Islet precursor cell (in vitro differentiated cells): Measurements from ENCODE around the gene SLC12A3.

Source experiments
- DNase-seq: peaks from one replicate; pipeline ENCODE4 v3.0.0-alpha.2; 2018

Gene SLC12A3, protein sequence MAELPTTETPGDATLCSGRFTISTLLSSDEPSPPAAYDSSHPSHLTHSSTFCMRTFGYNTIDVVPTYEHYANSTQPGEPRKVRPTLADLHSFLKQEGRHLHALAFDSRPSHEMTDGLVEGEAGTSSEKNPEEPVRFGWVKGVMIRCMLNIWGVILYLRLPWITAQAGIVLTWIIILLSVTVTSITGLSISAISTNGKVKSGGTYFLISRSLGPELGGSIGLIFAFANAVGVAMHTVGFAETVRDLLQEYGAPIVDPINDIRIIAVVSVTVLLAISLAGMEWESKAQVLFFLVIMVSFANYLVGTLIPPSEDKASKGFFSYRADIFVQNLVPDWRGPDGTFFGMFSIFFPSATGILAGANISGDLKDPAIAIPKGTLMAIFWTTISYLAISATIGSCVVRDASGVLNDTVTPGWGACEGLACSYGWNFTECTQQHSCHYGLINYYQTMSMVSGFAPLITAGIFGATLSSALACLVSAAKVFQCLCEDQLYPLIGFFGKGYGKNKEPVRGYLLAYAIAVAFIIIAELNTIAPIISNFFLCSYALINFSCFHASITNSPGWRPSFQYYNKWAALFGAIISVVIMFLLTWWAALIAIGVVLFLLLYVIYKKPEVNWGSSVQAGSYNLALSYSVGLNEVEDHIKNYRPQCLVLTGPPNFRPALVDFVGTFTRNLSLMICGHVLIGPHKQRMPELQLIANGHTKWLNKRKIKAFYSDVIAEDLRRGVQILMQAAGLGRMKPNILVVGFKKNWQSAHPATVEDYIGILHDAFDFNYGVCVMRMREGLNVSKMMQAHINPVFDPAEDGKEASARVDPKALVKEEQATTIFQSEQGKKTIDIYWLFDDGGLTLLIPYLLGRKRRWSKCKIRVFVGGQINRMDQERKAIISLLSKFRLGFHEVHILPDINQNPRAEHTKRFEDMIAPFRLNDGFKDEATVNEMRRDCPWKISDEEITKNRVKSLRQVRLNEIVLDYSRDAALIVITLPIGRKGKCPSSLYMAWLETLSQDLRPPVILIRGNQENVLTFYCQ

DNA sequence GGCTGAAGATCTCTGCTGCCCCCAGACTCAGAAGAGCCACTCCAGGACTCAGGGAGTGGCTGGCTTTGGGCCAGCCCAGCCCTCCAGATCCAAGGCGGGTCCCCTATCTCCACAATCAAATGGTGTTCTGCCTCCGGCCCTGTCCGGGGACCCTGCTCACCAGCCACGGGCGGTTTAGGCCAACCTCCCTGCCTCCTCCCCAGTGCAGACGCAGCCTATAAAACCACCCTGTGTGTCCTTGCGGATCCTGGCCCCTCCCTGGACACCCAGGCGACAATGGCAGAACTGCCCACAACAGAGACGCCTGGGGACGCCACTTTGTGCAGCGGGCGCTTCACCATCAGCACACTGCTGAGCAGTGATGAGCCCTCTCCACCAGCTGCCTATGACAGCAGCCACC lies at the start of gene SLC12A3:
Gene SLC12A3, plus strand, starts transcription at position 248 of the 400 bp plus-strand sequence. Its CDS starts 29 bp downstream, at position 277.
- DNase-seq: peak; percentile 65

DNA sequence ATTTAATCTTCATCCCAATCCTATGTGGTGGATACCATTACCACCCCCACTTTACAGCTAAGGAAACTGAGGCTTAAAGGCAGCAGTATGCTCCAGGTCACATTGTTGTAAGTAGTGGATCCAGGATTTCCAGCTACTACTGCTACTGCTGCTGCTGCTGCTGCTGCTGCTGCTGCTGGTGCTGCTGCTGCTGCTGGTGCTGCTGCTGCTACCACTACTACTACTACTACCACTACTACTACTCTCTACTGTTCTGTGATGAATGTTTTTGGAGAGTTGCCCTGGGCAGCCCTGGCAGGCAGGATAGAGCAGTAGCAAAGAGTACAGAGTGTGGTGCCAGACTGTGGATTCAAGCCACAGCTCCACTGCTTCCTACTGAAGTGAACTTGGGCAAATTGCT lies 49.3 kb upstream of the SLC12A3 start:
- DNase-seq: no peak

DNA sequence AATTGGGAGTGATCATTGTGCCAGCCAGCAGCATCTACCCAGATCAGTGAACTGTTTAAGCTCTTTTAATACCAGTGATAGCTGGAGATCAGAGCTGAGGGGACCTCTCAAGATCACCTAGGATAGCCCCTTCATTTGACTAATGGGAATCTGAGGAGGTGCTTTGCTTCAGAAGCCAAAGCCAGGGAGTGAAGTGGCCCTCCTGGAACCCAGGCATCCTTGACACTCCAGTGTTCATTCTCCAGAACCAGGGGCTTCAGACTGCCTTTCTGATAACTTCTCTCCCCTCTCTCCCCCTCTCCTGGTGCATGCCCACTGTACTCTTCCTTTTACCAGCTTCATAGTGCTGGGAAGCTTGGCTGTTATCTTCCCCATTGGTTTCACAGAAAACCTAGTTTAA lies 48.0 kb upstream of the SLC12A3 start:
- no peak for DNase-seq

DNA sequence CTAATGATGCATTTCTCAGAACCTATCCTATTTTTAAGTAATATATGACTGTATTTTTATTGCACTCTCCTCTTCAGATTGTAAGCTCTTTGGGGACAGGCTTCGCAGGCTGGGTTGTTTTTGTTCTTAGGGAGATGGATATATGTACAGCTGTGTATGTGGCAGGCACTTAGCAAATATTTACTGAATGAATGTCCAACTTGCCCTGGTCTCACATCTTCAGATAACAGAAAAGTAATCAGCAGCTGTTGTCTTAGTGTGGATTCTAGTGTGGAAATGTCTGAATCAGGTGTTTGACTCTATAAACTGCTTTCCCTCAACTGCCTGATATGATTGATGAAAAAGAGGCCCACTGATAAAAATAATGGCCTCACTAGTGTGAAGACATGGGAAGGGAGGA lies 47.1 kb upstream of the SLC12A3 start:
- DNase-seq: no peak

DNA sequence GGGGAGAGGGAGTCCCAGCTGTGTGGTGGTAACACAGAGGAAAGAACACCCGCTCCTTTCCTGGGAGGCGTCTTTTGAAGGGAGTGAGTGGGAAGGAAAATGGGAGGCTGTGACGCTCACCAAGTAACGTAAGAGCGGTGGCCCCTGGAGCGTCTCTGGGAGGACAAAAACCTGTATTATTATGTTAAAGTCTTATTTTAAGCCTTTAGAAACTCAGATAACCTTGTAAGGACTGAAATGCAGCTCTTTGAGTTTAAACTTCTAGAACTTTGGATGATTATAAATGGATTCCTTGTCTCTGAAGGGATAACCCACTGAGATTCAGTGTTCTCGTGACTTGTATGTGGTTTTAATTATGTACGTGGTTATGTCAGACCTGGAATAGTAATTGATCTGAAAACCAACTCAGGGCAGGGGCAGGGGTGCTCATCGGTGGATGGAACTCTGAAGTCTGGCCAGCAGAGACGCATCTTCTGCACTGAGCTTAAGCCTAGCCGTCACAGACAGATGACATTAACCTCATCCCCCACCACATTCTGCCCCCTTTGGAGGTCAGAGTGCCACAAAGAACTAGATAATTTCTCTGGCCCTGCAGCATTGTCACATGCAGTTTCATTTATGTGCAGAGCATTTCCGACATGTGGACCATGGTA lies 41.8 kb upstream of the SLC12A3 start:
- no peak for DNase-seq

DNA sequence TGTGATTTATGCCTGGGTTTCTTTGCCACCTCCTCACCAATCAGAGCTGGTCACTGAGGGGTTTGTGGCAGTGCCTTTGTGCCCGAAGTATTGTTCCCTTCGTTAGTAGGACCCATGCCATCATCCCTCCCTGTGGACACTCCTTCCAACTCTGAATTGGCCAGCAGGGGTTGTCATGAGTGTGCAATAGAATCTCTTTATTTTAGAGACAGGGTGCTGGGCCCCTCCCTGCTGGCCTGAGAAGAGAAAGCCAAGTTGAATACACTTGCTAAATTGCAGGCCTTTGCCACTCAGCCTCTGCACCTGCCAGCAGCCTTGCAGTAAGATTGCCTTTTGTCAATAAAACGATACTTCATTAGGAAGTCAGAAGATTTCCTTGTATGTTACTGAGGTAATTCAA lies 40.7 kb upstream of the SLC12A3 start:
- DNase-seq: no peak

DNA sequence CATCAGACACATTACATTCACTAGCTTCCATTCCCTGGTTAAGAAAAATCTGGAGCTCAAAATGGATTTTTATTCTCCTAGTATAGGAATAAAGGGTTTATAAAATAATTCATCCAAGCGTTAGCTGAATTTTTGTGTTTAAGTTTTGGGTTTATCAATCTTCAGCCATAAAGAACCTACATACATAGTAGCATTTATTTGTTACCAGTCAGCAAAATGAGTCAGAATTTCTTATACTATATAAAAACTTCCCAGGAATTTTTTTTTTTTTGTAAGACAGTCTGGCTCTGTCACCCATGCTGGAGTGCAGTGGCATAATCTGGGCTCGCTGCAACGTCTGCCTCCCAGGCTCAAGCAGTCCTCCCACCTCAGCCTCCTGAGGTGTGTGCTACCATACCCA lies 40.2 kb upstream of the SLC12A3 start:
- no peak for DNase-seq

DNA sequence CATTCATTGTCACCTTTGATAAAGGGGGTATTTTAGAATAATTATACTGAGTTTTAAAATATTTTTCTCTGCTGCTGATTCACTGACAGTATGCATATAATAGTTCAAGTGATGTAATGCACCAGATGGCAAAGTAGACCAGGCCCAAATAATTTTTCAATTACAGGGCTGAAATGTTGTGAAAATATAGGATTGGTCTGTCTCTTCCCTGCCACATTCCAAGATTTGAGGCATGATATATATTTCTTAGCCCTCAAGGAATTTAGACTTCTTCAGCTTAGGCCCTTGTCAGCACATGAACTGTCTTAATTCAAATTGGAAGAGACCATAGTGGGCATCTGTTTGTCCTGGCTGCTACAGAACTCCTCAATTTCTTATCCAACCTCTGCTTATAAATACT lies 39.2 kb upstream of the SLC12A3 start:
- DNase-seq: no peak

DNA sequence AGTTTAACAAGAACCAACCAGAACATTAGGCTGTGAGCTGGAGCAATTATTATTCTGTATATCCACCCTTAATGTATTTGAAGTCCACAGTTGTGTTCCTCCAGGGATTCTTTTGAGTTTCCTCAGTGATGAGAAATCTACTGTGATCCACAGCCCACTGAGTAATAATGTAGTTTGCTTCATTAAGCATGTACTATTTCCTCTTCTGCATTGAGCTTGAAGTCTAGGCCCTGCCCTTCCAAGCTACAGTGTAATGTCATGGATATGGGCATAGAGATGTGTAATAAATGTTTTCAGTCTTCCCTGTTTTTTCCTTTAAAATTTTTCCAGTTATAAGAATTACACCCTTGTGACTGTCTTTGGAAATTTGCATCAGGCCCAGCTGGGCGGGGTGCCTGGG lies 36.4 kb upstream of the SLC12A3 start:
- DNase-seq: no peak

DNA sequence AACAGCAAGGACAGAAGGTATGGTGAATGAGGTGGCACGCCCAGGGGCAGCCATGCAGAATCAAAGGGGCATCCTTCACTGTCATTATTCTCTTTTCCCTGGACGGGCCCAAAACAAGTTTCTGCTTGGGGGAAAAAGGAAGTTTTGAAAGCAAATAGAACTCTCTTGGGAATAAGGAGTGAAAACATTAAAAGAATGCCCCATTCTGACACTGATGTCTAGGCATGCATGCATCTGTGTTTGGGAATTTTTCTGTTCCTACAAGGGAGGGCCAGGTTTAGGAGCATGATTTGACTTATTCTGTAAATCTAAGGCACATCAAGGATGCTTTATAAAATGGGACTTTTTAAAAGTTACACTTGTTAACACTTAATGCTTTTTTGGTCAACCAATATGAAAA lies 34.3 kb upstream of the SLC12A3 start:
- no peak for DNase-seq

DNA sequence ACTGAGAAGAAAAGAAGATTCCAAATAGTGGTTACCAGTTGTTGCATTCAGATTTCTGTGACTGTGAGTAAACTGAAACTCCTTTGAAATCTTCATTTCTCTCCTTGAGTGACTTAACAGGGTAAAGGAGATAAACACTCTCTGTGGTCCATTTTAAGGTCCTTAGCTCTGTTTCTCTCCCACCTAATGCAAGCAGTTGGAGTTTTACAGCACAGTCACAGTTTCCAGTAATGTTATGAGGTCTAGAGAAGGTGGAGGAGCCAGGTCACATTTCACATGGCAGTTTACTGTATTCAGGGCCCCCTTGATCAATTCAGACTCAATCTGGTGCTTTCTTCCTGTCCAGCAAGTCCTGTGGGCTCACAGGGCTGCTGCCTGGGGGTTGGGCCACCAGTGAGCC lies 32.2 kb upstream of the SLC12A3 start:
- DNase-seq: no peak

DNA sequence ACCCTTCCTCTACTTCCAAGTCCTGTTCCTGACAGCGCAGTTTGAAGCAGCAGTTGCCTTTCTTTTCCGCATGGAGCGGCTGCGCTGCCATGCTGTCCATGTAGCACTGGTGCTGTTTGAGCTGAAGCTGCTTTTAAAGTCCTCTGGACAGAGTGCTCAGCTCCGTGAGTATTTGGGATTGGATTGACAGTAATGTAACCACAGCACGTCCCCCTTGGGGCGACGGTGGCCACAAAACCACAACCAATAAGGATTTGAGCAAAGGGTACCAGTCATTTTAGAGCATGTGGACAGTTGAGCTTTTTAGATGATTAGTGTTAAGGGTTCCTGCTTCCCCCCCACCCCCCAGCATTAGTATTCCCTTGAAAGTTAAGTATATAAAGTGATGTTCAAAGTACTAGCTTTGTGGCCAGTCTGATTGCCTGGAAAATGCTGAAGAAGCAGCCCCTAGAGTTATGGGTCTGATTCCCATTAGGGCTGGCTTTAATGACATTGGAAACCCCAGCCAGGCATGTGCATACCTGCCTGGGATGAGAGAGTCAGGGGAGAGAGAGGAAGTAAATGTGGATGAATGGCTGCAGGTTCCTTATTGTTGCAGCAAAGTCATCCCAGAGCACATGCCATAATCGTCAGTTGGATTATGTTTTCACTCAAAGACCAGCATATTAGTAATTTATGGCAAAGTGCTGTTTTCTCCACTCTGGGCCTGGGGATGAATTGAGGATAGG lies 31.6 kb upstream of the SLC12A3 start:
- no peak for DNase-seq

DNA sequence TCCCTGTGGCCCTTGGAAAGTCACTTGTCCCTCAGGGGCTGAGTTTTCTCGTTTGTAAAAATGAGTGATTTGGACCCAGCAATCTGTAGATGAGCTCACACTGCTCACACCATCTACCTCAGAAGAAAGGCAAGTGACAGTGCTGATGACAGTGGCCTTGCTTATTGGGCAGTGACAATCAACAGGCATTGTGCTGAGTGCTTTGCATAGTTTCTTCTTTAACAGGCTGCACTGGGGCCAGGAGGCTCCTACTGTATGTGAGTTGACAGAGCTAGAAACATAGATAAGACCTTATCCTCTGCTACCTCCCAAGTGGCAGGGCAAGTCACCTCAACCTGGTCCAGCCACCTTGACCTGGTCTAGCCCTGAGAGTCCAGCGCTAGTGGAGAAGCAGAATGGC lies 29.7 kb upstream of the SLC12A3 start:
- DNase-seq: no peak

DNA sequence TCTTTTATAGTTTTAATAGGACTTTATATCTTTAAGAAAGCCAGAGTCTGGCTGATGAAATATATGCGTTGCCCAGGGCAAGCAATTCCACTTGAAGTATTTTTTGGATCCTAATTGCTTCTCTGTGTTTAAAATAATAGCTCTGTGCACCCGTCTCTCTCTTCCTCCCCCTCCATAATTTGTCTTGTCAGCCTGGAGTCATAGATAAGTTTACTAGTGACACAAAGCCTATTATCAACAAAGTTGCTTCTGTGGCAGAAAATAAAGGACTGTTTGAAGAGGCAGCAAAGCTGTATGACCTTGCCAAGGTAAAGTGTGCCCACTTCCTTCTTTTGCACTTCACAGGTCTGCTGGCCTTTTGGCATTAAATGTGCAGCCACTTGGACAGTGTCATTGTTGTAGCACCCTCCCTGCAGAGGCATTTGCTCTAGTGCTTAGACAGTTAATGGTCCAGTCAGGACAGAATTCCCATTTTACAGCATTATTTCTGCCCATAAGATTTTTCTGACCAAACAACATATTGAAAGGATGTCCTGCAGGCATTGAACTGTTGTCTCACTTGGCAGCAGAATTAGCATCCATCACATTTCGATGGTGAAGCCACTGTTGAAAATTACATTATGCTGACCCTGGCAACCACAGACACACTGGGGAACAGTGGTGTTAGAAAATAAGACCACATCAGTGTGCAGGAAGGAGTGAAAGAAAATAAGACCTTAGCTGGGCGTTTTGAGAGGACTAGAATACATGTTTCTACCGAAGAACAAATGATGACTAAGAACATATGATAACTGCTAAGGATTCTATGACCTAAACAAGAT lies 28.4 kb upstream of the SLC12A3 start:
- no peak for DNase-seq

DNA sequence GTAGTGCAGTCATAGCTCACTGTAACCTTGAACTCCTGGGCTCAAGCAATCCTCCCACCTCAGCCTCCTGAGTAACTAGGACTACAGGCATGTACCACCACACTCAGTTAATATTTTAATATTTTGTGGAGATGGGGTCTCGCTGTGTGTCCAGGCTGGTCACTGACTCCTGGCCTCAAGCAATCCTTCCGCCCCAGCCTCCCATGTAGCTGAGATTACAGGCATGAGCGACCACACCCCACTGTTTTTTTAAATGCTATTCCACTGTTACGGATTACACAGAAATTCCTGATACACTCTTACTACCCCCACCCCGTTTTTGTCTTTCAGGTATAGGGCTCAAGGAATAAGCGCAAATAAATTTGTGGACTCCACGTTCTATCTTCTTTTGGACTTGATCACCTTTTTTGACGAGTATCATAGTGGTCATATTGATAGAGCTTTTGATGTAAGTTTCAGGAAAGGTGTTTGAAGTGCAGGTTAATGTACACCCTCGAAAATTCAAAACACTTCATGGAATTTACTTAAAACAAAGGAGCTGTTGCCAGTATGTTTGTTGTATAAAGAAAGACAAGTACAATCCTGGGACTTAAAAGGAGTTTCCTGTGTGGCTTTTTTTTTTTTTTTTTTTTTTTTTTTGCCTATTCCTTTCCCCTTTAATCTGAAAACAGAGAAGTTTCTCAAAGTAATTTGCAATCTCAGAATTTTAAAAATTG lies 26.2 kb upstream of the SLC12A3 start:
- DNase-seq: no peak

DNA sequence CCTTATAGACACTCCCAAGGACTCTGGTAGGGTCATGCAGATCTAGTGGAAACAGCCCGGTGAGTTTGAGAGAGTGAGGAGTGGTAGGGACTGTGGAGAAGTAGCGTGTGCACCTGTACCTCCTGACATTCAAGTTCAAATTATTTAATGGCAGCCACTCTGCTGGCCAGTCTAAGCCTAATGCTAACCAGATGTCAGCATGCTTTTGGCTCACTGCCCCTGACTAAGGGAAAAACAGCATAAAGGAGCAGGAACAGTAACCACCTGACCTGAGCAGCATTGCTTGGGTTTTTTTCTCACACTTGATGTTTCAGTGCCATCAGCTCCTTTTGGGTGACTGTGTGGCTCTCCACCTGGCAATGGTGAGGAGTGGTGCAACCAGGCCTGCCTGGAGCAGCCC lies 23.8 kb upstream of the SLC12A3 start:
- no peak for DNase-seq

DNA sequence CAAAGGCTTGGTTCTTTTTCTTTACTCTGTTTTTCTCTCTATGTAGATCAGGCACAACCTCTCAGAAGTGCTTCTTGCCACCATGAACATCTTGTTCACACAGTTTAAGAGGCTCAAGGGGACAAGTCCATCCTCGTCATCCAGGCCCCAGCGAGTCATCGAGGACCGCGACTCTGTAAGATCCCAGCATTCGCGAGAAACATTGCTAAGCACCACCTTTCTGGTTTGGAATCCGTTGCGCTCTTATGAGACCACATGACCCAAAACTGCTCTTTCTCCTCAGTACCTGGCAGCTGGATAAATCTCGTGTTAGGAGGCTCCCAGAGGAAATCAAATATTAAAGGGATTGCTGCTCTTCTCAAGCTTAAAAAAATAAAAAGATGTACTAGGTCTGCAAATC lies 23.3 kb upstream of the SLC12A3 start:
- DNase-seq: no peak

DNA sequence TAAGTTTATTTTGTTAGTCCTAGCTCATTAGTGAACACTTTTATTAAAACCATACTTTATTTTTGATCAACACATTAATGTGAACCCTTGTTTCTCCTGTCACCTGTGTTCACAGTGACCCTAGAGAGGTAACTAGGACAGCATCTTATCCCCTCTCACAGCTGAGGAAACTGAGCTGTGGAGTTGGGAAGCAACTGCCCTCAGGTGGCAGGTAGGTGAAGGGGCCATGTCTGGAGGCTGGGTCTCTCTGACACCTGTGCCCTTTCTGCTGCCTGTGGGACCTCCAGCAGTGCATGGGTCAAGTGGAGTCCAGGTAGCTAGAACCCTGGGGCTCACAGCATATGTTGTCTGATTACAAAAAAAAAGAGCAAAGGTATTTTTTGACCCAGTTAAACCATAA lies 22.9 kb upstream of the SLC12A3 start:
- no peak for DNase-seq

DNA sequence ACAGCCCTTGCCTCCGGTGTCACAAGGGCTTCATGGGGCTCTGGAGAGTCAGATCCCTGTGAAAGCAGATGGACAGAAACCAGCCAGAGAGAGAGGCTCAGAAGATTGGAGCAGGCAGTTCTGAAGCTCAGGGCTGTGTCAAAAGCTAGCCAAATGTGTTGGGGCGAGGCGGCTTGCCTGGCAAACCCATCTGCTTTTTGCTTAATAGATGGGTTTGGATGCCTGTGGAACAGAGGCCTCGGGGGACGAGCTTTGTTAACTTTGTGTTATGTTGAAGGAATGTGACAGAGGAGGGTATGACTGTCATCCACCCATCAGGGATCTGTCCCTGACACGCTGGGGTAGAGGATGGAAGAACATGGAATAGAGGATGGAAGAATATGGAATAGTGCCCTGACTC lies 21.0 kb upstream of the SLC12A3 start:
- DNase-seq: no peak

DNA sequence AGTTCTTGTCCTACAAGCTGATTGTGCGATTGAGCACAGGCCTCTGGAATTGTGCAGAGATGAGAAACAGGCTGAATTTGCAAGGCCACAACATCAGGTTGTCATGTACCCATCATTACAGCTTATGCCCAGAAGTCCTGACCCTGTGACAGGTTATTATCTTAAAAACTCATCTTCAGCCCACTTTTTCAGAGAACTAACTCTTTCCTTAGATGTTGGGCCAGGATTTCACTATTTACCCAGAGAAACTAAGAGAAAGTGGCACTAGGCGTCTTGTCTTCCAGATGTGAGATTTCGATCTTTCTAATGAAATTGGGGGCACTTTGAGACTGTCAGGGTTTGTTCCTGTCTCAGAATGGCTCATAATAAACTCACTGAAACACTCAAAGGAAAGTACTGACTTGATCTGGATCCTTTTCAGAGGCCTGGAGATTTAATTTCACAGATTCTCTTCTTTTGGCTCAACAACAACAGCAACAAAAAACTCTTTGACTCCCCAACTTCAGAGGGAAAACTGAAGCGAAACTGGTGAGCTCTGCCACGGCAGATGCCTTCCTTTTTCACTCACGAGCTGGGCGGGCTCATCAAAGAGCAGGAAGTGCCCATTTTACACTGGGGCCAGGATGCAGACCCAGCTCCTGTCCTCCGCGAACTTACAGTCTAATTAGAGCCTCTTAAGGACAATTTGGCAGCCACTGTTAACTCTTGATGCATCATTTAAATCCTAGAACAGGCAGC lies 17.7 kb upstream of the SLC12A3 start:
- DNase-seq: no peak
